Mesothelial cell of epicardium (in vitro differentiated cells): ENCODE measurements around the gene DUSP14. TPM values are rescaled to one million over a fixed set of nuclear protein-coding genes. Genes with fewer than 3 reads are reported as not detected.

ENCODE experiments used
- DNase-seq, 2 experiments: peaks; one replicate each; pipeline ENCODE4 v3.0.0; 2021; ENCODE audit warnings: low spot score in 2 of 2; ENCODE audit not compliant: unreplicated experiment in 2 of 2
- H3K27ac Mint-ChIP-seq: 2 replicates; pipeline ENCODE4 v1.8.0; 2021; ENCODE audit warnings: mixed read lengths
- H3K27me3 Mint-ChIP-seq: 2 replicates; pipeline ENCODE4 v1.8.0; 2021; ENCODE audit warnings: low read depth, mixed read lengths
- H3K36me3 Mint-ChIP-seq: 2 replicates; pipeline ENCODE4 v1.8.0; 2021; ENCODE audit warnings: mixed read lengths
- H3K4me1 Mint-ChIP-seq: 2 replicates; pipeline ENCODE4 v1.8.0; 2021; ENCODE audit warnings: mixed read lengths
- H3K4me3 Mint-ChIP-seq: 2 replicates; pipeline ENCODE4 v1.8.0; 2021; ENCODE audit warnings: mild to moderate bottlenecking, moderate library complexity, mixed read lengths
- H3K9me3 Mint-ChIP-seq: 2 replicates; pipeline ENCODE4 v1.8.0; 2021; ENCODE audit warnings: mixed read lengths
- total RNA-seq: library from RNA; stranded (reverse); gene quantifications from 3 replicates; pipeline ENCODE4 v1.2.1, GENCODE V29; 2021
- TF ChIP-seq, protein P1 (sequence below): fragments of 200-600 bp; sonication (generic); IDR thresholded peaks from one replicate; pipeline ENCODE4 v1.5.0; 2021; ENCODE audit warnings: antibody characterized with exemption; ENCODE audit not compliant: unreplicated experiment

The DUSP14 gene
- total RNA-seq, 1 donor from 2014 or later = 13.4 TPM

DNA sequence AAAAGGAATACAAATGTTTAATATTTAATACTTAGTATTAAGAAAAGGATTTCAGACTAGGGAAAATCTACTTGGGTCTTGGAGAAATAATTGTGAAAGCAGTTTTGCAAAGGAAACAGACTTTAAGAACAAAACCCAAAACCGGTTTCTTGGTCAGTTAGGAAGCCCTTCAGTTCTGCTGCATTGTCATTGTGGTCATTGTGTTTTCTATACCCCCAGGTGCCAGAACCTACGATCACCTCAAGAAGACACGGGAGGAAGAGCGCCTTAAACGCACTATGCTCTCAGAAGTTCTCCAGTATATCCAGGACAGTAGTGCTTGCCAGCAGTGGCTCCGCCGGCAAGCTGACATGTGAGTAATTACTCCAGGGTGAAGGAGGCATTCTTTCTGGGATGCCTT is 19.5 kb upstream of the DUSP14 start:
- TF ChIP-seq, protein P1, sequence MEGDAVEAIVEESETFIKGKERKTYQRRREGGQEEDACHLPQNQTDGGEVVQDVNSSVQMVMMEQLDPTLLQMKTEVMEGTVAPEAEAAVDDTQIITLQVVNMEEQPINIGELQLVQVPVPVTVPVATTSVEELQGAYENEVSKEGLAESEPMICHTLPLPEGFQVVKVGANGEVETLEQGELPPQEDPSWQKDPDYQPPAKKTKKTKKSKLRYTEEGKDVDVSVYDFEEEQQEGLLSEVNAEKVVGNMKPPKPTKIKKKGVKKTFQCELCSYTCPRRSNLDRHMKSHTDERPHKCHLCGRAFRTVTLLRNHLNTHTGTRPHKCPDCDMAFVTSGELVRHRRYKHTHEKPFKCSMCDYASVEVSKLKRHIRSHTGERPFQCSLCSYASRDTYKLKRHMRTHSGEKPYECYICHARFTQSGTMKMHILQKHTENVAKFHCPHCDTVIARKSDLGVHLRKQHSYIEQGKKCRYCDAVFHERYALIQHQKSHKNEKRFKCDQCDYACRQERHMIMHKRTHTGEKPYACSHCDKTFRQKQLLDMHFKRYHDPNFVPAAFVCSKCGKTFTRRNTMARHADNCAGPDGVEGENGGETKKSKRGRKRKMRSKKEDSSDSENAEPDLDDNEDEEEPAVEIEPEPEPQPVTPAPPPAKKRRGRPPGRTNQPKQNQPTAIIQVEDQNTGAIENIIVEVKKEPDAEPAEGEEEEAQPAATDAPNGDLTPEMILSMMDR = no peak
- Mint-ChIP-seq H3K4me3 (no peak overlapping the region), H3K27ac (no peak overlapping the region), H3K36me3 (peaks cover 35% of the 10 kb centered on the region), H3K4me1 (no peaks in the 10 kb centered on the region), H3K27me3 (no peaks in the 10 kb centered on the region), H3K9me3 (no peaks in the 10 kb centered on the region)
- no peak for DNase-seq

DNA sequence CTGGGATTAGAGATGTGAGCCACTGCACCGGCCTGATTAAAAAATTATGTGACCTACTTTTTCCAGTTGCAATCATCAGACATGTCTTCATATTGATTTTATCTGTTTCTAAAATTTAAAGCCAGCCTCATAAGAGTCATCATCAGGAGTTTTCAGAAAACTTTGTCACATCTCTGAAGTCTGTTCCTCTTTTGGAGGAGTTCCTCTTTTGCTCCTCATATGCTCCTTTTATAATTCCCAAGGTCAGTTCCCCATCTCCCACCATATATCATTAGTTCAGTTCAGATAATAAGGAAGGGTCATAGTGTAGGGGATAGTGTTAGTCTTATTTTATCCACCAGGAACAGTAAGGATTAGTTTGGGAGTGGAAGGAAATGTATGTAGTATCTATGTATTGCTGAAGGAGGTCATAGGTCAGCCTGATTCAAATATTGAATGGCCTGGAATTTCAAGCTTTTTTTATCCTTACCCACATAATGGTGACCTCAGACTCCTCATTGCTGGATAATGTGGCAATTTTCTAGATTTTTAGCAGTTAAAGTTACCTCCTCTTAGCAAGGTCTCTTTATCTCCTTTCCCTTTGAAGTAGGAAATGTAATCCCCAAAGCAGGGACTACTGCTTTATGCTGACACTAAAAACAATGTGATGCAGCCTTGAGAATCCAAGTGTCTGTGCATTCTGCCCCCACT is 13.8 kb upstream of the DUSP14 start:
- H3K27ac Mint-ChIP-seq = peak overlapping the region; percentile 96
- no peak for DNase-seq
- peaks cover 40% of the 10 kb centered on the region for H3K36me3 Mint-ChIP-seq
- no peak overlapping the region for H3K4me3 Mint-ChIP-seq
- TF ChIP-seq, protein P1 = no peak
- H3K27me3 Mint-ChIP-seq = no peaks in the 10 kb centered on the region
- H3K4me1 Mint-ChIP-seq = peaks cover 16% of the 10 kb centered on the region
- H3K9me3 Mint-ChIP-seq = no peaks in the 10 kb centered on the region

DNA sequence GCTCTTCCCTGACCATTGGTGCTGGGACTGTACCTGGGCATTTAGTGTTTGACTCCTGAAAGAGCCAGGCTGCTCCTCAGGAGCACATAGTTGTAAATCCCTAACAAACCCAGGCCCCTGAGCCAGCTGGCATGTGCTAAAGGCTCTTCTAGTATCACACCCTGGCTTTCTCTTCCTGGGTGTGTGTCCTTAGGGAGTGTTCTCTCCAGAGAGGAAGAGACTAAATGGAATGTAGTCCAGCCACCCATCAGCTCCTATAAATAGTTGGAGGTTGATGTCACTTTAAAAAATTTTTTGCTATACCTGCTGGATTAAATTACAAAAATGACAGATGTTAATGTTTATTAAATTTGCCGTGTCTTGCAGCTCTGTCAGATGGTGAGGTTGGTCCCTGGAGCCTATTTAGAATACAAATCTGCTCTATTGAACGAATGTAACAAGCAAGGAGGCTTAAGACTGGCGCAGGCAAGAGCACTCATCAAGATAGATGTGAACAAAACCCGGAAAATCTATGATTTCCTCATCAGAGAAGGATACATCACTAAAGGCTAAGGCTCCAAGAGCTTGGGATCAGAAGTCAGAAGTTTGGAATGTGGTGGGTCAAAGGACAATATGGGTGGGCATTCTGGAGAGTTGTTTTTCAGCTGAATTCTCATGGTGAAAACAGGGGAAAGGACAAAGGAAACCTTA is 13.1 kb upstream of the DUSP14 start:
- H3K4me1 Mint-ChIP-seq = peaks cover 16% of the 10 kb centered on the region
- TF ChIP-seq, protein P1 = no peak
- H3K9me3 Mint-ChIP-seq = no peaks in the 10 kb centered on the region
- H3K27me3 Mint-ChIP-seq = no peaks in the 10 kb centered on the region
- peak overlapping the region; percentile 96 for H3K27ac Mint-ChIP-seq
- DNase-seq = no peak
- H3K4me3 Mint-ChIP-seq = no peak overlapping the region
- peaks cover 39% of the 10 kb centered on the region for H3K36me3 Mint-ChIP-seq

DNA sequence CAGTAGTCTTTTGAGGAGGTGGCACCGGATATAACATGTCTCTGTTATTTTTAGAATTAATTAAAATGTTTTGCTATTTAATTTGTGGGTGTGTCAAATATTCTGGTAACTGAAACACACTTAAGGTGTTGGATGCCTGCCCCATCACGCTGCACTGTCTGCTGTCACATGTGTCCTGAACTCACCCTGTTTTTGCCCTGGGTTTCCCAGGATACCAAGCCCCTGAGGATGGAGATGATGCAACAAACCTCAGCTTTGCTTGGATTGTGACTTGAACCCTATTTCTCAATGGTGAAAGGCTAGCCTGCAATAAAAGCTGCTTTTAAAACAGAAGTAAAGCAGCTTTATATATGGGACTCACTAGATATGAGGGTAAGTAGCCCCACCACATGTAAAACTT is 11.5 kb upstream of the DUSP14 start:
- TF ChIP-seq, protein P1 = no peak
- no peak overlapping the region for H3K27ac Mint-ChIP-seq
- no peaks in the 10 kb centered on the region for H3K27me3 Mint-ChIP-seq
- H3K36me3 Mint-ChIP-seq = peaks cover 34% of the 10 kb centered on the region
- no peaks in the 10 kb centered on the region for H3K9me3 Mint-ChIP-seq
- H3K4me1 Mint-ChIP-seq = peaks cover 21% of the 10 kb centered on the region
- no peak overlapping the region for H3K4me3 Mint-ChIP-seq
- DNase-seq = no peak

DNA sequence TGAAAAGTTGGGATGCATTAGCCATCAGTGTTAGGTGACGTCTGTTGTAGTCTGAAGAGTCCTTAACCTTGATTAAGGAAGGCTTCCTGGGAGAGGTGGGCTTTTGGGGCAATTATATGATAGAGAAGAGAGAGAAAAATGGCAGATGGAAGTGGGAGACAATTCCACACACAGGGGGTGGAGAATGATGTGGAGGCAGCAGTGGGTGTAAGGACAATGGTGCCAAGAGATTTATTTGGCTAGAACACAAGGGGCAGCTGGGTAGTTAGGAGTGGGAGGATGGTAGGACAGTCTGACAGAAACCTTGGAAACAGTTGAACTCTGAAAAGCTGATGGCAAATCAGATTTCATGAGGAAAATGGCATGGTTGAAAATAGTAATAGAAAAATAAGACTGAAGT is 10.7 kb upstream of the DUSP14 start:
- TF ChIP-seq, protein P1 = no peak
- no peak for DNase-seq
- peaks cover 27% of the 10 kb centered on the region for H3K36me3 Mint-ChIP-seq
- peaks cover 29% of the 10 kb centered on the region for H3K4me1 Mint-ChIP-seq
- no peaks in the 10 kb centered on the region for H3K9me3 Mint-ChIP-seq
- H3K27me3 Mint-ChIP-seq = no peaks in the 10 kb centered on the region
- no peak overlapping the region for H3K27ac Mint-ChIP-seq
- H3K4me3 Mint-ChIP-seq = no peak overlapping the region
